ENCODE measurements around the gene SYAP1. TPM values are rescaled to one million over a fixed set of nuclear protein-coding genes. Genes with fewer than 3 reads are reported as not detected.

SYAP1 gene
- total and polyA plus RNA-seq, 10 of the 15 experiments (the other 5 are each of a cell fraction or from before 2014, with no cell fraction given): 5.9 to 29.9 (median 16.2) TPM

- TF ChIP-seq ASH2L (IDR thresholded peaks at IDR 0.05; ENCODE audit: borderline replicate concordance, low read depth): no peak
- no peak for TF ChIP-seq RAD51 (IDR thresholded peaks at IDR 0.05)
- ChIA-PET CTCF (interaction anchor here (0.9 kb wide), 1 partner anchor 16 kb away, joined by 3 read pairs; no protein-coding TSS in a partner anchor), RAD21 (ENCODE audit: unreplicated experiment) (no interaction called here), SMC1A (ENCODE audit: uncharacterized antibody, unreplicated experiment) (no interaction called here), POLR2A (no interaction called here)
- H3K27ac ChIP-seq (ENCODE audit: control insufficient read depth, insufficient read depth): no peak overlapping the region
- H2AFZ ChIP-seq (ENCODE audit: control insufficient read depth, low read depth, low read length): no peak overlapping the region
- DNase-seq (ENCODE audit: low read depth, low spot score) (no peak), ATAC-seq (no peak), FAIRE-seq (no peak)
- H3K79me2 ChIP-seq (ENCODE audit: control insufficient read depth, insufficient read depth, low read length): no peaks in the 10 kb centered on the region
- H3K27me3 ChIP-seq (replicated peaks in 1 of 2; ENCODE audit: control insufficient read depth in 2 of 2, insufficient read depth in 2 of 2, low read length in 1 of 2): no peaks in the 10 kb centered on the region
- BruUV-seq (replicated peaks): no TSS peak
- no peak overlapping the region for H3K4me2 ChIP-seq (ENCODE audit: control insufficient read depth, insufficient read depth)
- WGBS (ENCODE audit: insufficient coverage, insufficient replicate concordance, low lambda C conversion rate, missing lambda C conversion rate): 39% methylated on average over 2 of the region's 2 CpGs
- no peaks in the 10 kb centered on the region for H3K36me3 ChIP-seq (ENCODE audit: control insufficient read depth in 2 of 2, insufficient read depth in 2 of 2, low read length in 1 of 2)
- no peaks in the 10 kb centered on the region for H3K4me1 ChIP-seq (ENCODE audit: control insufficient read depth, insufficient read depth, low read length)
- no peaks in the 10 kb centered on the region for H3K9me3 ChIP-seq (replicated peaks; ENCODE audit: control insufficient read depth, insufficient read depth, low read length)
- in situ Hi-C loops (cut with MboI) (loop anchor here (10.0 kb wide), 1 partner anchor 1016 kb away; no protein-coding TSS in a partner anchor), intact Hi-C loops (cut with micrococcal nuclease; ENCODE audit: unreplicated experiment) (no loop called here)
- H3K4me3 ChIP-seq: no peak overlapping the region
- no peak overlapping the region for H3K9ac ChIP-seq (ENCODE audit: control insufficient read depth, insufficient read depth, low read length)
- H4K20me1 ChIP-seq (ENCODE audit: control insufficient read depth, insufficient read depth): no peaks in the 10 kb centered on the region
Observed at GRCh38 chrX:16700734-16701133, 18.7 kb upstream of the SYAP1 start.

DNA sequence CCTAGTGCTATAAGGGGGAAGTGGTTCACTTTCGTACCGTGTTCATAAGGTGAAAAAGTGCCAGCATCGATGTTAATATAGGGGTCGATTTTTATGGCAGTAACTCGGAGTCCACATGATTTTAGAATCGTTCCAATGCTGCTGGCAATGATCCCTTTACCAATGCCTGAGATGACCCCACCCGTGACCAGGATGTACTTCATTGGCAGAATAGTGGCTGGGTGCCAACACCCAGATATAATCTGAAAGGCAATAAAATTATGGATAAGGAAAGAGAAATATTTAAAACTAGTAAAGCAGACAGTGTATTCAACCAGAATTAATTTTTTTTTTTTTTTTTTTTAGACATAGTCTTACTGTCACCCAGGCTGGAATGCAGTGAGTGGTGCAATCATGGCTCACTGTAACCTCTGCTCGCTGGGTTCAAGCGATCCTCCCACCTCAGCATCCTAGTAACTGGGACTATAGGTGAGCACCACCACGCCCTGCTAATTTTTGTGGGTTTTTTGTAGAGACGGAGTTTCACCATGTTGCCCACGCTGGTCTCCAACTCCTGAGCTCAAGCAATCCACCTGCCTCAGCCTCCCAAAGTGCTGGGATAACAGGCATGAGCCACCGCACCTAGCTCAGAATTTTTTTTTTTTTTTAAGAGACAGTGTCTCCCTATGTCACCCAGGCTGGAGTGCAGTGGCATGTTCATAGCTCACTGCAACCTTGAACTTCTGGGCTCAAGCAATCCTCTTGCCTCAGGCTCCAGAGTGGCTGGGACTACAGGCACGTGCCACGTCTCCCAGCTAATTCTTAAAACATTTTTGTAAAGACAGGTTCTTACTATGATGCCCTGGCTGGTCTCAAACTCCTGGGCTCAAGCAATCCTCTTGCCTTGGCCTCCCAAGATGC lies 16.5 kb upstream of the SYAP1 start:
- POLR2A ChIA-PET: interaction anchor here (0.6 kb wide), 1 partner anchor 8 kb away, joined by 3 read pairs; no protein-coding TSS in a partner anchor
- TF ChIP-seq, protein P1, sequence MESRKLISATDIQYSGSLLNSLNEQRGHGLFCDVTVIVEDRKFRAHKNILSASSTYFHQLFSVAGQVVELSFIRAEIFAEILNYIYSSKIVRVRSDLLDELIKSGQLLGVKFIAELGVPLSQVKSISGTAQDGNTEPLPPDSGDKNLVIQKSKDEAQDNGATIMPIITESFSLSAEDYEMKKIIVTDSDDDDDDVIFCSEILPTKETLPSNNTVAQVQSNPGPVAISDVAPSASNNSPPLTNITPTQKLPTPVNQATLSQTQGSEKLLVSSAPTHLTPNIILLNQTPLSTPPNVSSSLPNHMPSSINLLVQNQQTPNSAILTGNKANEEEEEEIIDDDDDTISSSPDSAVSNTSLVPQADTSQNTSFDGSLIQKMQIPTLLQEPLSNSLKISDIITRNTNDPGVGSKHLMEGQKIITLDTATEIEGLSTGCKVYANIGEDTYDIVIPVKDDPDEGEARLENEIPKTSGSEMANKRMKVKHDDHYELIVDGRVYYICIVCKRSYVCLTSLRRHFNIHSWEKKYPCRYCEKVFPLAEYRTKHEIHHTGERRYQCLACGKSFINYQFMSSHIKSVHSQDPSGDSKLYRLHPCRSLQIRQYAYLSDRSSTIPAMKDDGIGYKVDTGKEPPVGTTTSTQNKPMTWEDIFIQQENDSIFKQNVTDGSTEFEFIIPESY (IDR thresholded peaks at IDR 0.05): no peak
- TF ChIP-seq EP300 (IDR thresholded peaks at IDR 0.05; ENCODE audit: borderline replicate concordance in 1 of 2, control insufficient read depth in 1 of 2, low read depth in 2 of 2, low read length in 2 of 2): no peak
- TF ChIP-seq ZNF384 (IDR thresholded peaks at IDR 0.05; ENCODE audit: borderline replicate concordance, low read depth, low read length): no peak
- TF ChIP-seq, protein P2, sequence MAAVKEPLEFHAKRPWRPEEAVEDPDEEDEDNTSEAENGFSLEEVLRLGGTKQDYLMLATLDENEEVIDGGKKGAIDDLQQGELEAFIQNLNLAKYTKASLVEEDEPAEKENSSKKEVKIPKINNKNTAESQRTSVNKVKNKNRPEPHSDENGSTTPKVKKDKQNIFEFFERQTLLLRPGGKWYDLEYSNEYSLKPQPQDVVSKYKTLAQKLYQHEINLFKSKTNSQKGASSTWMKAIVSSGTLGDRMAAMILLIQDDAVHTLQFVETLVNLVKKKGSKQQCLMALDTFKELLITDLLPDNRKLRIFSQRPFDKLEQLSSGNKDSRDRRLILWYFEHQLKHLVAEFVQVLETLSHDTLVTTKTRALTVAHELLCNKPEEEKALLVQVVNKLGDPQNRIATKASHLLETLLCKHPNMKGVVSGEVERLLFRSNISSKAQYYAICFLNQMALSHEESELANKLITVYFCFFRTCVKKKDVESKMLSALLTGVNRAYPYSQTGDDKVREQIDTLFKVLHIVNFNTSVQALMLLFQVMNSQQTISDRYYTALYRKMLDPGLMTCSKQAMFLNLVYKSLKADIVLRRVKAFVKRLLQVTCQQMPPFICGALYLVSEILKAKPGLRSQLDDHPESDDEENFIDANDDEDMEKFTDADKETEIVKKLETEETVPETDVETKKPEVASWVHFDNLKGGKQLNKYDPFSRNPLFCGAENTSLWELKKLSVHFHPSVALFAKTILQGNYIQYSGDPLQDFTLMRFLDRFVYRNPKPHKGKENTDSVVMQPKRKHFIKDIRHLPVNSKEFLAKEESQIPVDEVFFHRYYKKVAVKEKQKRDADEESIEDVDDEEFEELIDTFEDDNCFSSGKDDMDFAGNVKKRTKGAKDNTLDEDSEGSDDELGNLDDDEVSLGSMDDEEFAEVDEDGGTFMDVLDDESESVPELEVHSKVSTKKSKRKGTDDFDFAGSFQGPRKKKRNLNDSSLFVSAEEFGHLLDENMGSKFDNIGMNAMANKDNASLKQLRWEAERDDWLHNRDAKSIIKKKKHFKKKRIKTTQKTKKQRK (IDR thresholded peaks at IDR 0.05; ENCODE audit: low read depth, low read length): no peak
- TF ChIP-seq NR2C2 (IDR thresholded peaks at IDR 0.05; ENCODE audit: borderline replicate concordance, control insufficient read depth, insufficient read length, low read depth): no peak
- TF ChIP-seq MTA3 (IDR thresholded peaks at IDR 0.05; ENCODE audit: borderline replicate concordance, low read length): no peak
- no peak for TF ChIP-seq EGR1 (IDR thresholded peaks at IDR 0.05; ENCODE audit: borderline replicate concordance in 1 of 2, low read depth in 2 of 2, low read length in 2 of 2)
- TF ChIP-seq SMARCA5 (IDR thresholded peaks at IDR 0.05): no peak

More for the DNA sequence above, 16.5 kb upstream of the SYAP1 start:
- in situ Hi-C loops (cut with MboI) (loop anchor here (10.0 kb wide), 1 partner anchor 1018 kb away; no protein-coding TSS in a partner anchor), intact Hi-C loops (cut with micrococcal nuclease; ENCODE audit: unreplicated experiment) (no loop called here)
- H3K27ac ChIP-seq (ENCODE audit: control insufficient read depth, insufficient read depth): no peak overlapping the region
- CTCF ChIA-PET: interaction anchor here (0.5 kb wide), 1 partner anchor 8 kb away, joined by 3 read pairs; no protein-coding TSS in a partner anchor
- H3K79me2 ChIP-seq (ENCODE audit: control insufficient read depth, insufficient read depth, low read length): no peaks in the 10 kb centered on the region
- FAIRE-seq (no peak), DNase-seq (ENCODE audit: low read depth, low spot score) (no peak), ATAC-seq (no peak)
- H3K4me2 ChIP-seq (ENCODE audit: control insufficient read depth, insufficient read depth): no peak overlapping the region
- no peaks in the 10 kb centered on the region for H3K27me3 ChIP-seq (replicated peaks in 1 of 2; ENCODE audit: control insufficient read depth in 2 of 2, insufficient read depth in 2 of 2, low read length in 1 of 2)
- BruUV-seq (replicated peaks): no TSS peak
- no peak overlapping the region for H3K9ac ChIP-seq (ENCODE audit: control insufficient read depth, insufficient read depth, low read length)
- H2AFZ ChIP-seq (ENCODE audit: control insufficient read depth, low read depth, low read length): no peak overlapping the region
- H3K4me3 ChIP-seq: no peak overlapping the region
- RAD21 ChIA-PET (ENCODE audit: unreplicated experiment): no interaction called here
- 69% methylated on average over 15 of the region's 15 CpGs for WGBS (ENCODE audit: insufficient coverage, insufficient replicate concordance, low lambda C conversion rate, missing lambda C conversion rate)
- no peaks in the 10 kb centered on the region for H4K20me1 ChIP-seq (ENCODE audit: control insufficient read depth, insufficient read depth)
- no peaks in the 10 kb centered on the region for H3K36me3 ChIP-seq (ENCODE audit: control insufficient read depth in 2 of 2, insufficient read depth in 2 of 2, low read length in 1 of 2)
- SMC1A ChIA-PET (ENCODE audit: uncharacterized antibody, unreplicated experiment): no interaction called here
- no peaks in the 10 kb centered on the region for H3K4me1 ChIP-seq (ENCODE audit: control insufficient read depth, insufficient read depth, low read length)
- H3K9me3 ChIP-seq (replicated peaks; ENCODE audit: control insufficient read depth, insufficient read depth, low read length): no peaks in the 10 kb centered on the region
